B cell (primary cell): ENCODE results near the gene PPL. TPM values are rescaled to one million over a fixed set of nuclear protein-coding genes. Genes with fewer than 3 reads are reported as not detected.

ENCODE experiments used
- ATAC-seq: fragments of 200-7000 bp; cut with Tn5 transposase; one replicate; pipeline ENCODE4 v1.10.0; 2021; ENCODE audit warnings: low read depth, mild to moderate bottlenecking, moderate number of reproducible peaks, moderate library complexity
- CTCF ChIA-PET: fragments of 350-600 bp; sonication (Branson Sonifier 250); formaldehyde crosslinking; loops from one replicate; lab custom pipeline; 2021; ENCODE audit warnings: antibody characterized with exemption, inconsistent platforms; lab: Charles Lee
- POLR2A ChIA-PET: fragments of 350-600 bp; sonication (Branson Sonifier 250); formaldehyde crosslinking; loops from one replicate; lab custom pipeline; 2021; ENCODE audit warnings: antibody characterized with exemption; lab: Charles Lee
- DNase-seq: peaks from one replicate; pipeline ENCODE4 v3.0.0; 2013
- H2AFZ ChIP-seq: 2 replicates; pipeline ENCODE4 v1.6.1; 2012; ENCODE audit warnings: mild to moderate bottlenecking, low read depth, low read length; ENCODE audit not compliant: insufficient read depth, poor library complexity, severe bottlenecking
- H3K27ac ChIP-seq, 2 donors: 1 replicate in 1 of 2; 2 replicates in 1 of 2; pipeline ENCODE4 v1.5.1; 2012 to 2013; ENCODE audit warnings: low read length in 2 of 2, mild to moderate bottlenecking in 2 of 2, moderate library complexity in 1 of 2
- H3K27me3 ChIP-seq, 4 experiments: fragments of 200-600 bp in 1 of 4; sonication (generic) in 1 of 4; replicated peaks in 1 of 4; 1 replicate in 2 of 4; 2 replicates in 2 of 4; pipeline versions ENCODE4 v1.6.1 to v1.7.0; 2013 to 2016; ENCODE audit warnings: low read length in 3 of 4, mild to moderate bottlenecking in 2 of 4, mixed read lengths in 1 of 4, moderate library complexity in 1 of 4; ENCODE audit not compliant: insufficient read depth in 4 of 4, control insufficient read depth in 3 of 4; ENCODE audit errors: control extremely low read depth in 1 of 4
- H3K36me3 ChIP-seq, 2 experiments: replicated peaks in 1 of 2; 1 replicate in 1 of 2; 2 replicates in 1 of 2; pipeline versions ENCODE4 v1.6.1 to v1.7.1; 2013; ENCODE audit warnings: low read length in 1 of 2; ENCODE audit not compliant: insufficient read depth in 2 of 2, control insufficient read depth in 1 of 2; ENCODE audit errors: control extremely low read depth in 1 of 2, extremely low read depth in 1 of 2
- H3K4me1 ChIP-seq, 2 donors: fragments of 200-600 bp in 1 of 2; sonication (generic) in 1 of 2; 1 replicate in 1 of 2; 2 replicates in 1 of 2; pipeline versions ENCODE4 v1.5.1 to v1.6.1; 2013 to 2017; ENCODE audit warnings: low read length in 2 of 2; ENCODE audit not compliant: control insufficient read depth in 2 of 2, insufficient read depth in 2 of 2
- H3K4me2 ChIP-seq: replicated peaks from 2 replicates; pipeline ENCODE3; 2012; ENCODE audit warnings: mild to moderate bottlenecking, low read depth, low read length; ENCODE audit not compliant: poor library complexity, severe bottlenecking
- H3K4me3 ChIP-seq, 5 experiments: fragments of 200-600 bp in 1 of 5; sonication (generic) in 1 of 5; 1 replicate in 3 of 5; 2 replicates in 2 of 5; pipeline versions ENCODE4 v1.5.1 to v1.7.0; 2011 to 2016; ENCODE audit warnings: low read length in 4 of 5, mild to moderate bottlenecking in 4 of 5, low read depth in 2 of 5, control low read depth in 1 of 5, moderate library complexity in 1 of 5; ENCODE audit not compliant: insufficient read depth in 1 of 5; ENCODE audit errors: control extremely low read depth in 1 of 5, extremely low read depth in 1 of 5
- H3K79me2 ChIP-seq: fragments of 200-600 bp; sonication (generic); one replicate; pipeline ENCODE4 v1.6.0; 2016; ENCODE audit warnings: low read length; ENCODE audit not compliant: control insufficient read depth, insufficient read depth
- H3K9ac ChIP-seq: fragments of 200-600 bp; sonication (generic); 2 replicates; pipeline ENCODE4 v1.6.1; 2017; ENCODE audit warnings: mild to moderate bottlenecking, low read length, moderate library complexity
- H3K9me3 ChIP-seq, 3 donors: one replicate each; pipeline versions ENCODE4 v1.6.1 to v1.7.1; 2013; ENCODE audit warnings: low read length in 2 of 3; ENCODE audit not compliant: control insufficient read depth in 2 of 3, insufficient read depth in 1 of 3; ENCODE audit errors: control extremely low read depth in 1 of 3
- H4K20me1 ChIP-seq: 2 replicates; pipeline ENCODE4 v1.6.0; 2012; ENCODE audit warnings: mild to moderate bottlenecking, low read length; ENCODE audit not compliant: insufficient read depth, control insufficient read depth, poor library complexity, severe bottlenecking
- H3K27ac Mint-ChIP-seq: one replicate; pipeline ENCODE4 v1.8.0; 2021; ENCODE audit warnings: mixed read lengths
- H3K27me3 Mint-ChIP-seq: one replicate; pipeline ENCODE4 v1.8.0; 2021; ENCODE audit warnings: mixed read lengths
- H3K4me1 Mint-ChIP-seq: one replicate; pipeline ENCODE4 v1.8.0; 2021; ENCODE audit warnings: mixed read lengths
- H3K4me3 Mint-ChIP-seq: one replicate; pipeline ENCODE4 v1.8.0; 2021; ENCODE audit warnings: mixed read lengths
- H3K9me3 Mint-ChIP-seq: one replicate; pipeline ENCODE4 v1.8.0; 2022; ENCODE audit warnings: mixed read lengths; ENCODE audit not compliant: insufficient read depth
- EZH2 ChIP-seq: IDR thresholded peaks from 2 replicates; pipeline ENCODE4 v1.6.1; 2012; ENCODE audit warnings: borderline replicate concordance, low read depth, mild to moderate bottlenecking, moderate library complexity, low read length; ENCODE audit not compliant: insufficient read depth, poor library complexity, severe bottlenecking
- WGBS: methylation state at CpG from one replicate; pipeline ENCODE4 v1.1.5; 2013; ENCODE audit warnings: missing lambda C conversion rate; ENCODE audit not compliant: insufficient coverage; 5-methylcytosine and 5-hydroxymethylcytosine counted together
- intact Hi-C: fragments of 100-400 bp; cut with micrococcal nuclease; formaldehyde crosslinking; loops from one replicate; pipeline ENCODE4 v1.10.0; 2022
- polyA plus RNA-seq: library from polyadenylated mRNA; depleted of rRNA; stranded (reverse); fragments of >200 nt; gene quantifications from 2 replicates; pipeline ENCODE4 v1.2.3, GENCODE V29; 2012
- total RNA-seq, 2 donors: library from RNA; stranded (reverse); fragments of 120-200 nt in 1 of 2; gene quantifications; 1 replicate in 1 of 2; 2 replicates in 1 of 2; pipeline versions ENCODE4 v1.2.3 to v1.2.4, GENCODE V29; 2013 to 2022
- TF ChIP-seq, protein P1 (sequence below): fragments of 200-600 bp; IDR thresholded peaks from one replicate; pipeline ENCODE4 v1.8.0; 2022; ENCODE audit warnings: antibody characterized with exemption, mild to moderate bottlenecking

Gene PPL
- total and polyA plus RNA-seq, 2 donors (not counting 1 experiment from before 2014, with no cell fraction given): not detected

GRCh38 chr16:4904942-4905615, 31.9 kb downstream of the PPL start:
- Mint-ChIP-seq H3K27ac (no peak overlapping the region), H3K9me3 (no peaks in the 10 kb centered on the region), H3K4me1 (no peaks in the 10 kb centered on the region), H3K4me3 (no peak overlapping the region), H3K27me3 (peaks cover 17% of the 10 kb centered on the region)
- POLR2A ChIA-PET: no interaction called here
- Histone ChIP-seq H2AFZ (no peak overlapping the region), H3K9me3 (no peaks in the 10 kb centered on the region), H3K79me2 (no peaks in the 10 kb centered on the region), H3K27ac (no peak overlapping the region), H3K36me3 (no peaks in the 10 kb centered on the region), H3K4me2 (no peak overlapping the region), H4K20me1 (no peaks in the 10 kb centered on the region), H3K4me1 (no peaks in the 10 kb centered on the region), H3K9ac (no peak overlapping the region), H3K27me3 (peaks cover 0 to 3% (median 0%) of the 10 kb centered on the region in 4 experiments), H3K4me3 (no peak overlapping the region)
- 92% methylated on average over 9 of the region's 14 CpGs for WGBS
- intact Hi-C loops: no loop called here
- TF ChIP-seq, protein P1, sequence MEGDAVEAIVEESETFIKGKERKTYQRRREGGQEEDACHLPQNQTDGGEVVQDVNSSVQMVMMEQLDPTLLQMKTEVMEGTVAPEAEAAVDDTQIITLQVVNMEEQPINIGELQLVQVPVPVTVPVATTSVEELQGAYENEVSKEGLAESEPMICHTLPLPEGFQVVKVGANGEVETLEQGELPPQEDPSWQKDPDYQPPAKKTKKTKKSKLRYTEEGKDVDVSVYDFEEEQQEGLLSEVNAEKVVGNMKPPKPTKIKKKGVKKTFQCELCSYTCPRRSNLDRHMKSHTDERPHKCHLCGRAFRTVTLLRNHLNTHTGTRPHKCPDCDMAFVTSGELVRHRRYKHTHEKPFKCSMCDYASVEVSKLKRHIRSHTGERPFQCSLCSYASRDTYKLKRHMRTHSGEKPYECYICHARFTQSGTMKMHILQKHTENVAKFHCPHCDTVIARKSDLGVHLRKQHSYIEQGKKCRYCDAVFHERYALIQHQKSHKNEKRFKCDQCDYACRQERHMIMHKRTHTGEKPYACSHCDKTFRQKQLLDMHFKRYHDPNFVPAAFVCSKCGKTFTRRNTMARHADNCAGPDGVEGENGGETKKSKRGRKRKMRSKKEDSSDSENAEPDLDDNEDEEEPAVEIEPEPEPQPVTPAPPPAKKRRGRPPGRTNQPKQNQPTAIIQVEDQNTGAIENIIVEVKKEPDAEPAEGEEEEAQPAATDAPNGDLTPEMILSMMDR: no peak
- TF ChIP-seq EZH2: no peak
- ATAC-seq (no peak), DNase-seq (no peak)
- CTCF ChIA-PET: no interaction called here

DNA sequence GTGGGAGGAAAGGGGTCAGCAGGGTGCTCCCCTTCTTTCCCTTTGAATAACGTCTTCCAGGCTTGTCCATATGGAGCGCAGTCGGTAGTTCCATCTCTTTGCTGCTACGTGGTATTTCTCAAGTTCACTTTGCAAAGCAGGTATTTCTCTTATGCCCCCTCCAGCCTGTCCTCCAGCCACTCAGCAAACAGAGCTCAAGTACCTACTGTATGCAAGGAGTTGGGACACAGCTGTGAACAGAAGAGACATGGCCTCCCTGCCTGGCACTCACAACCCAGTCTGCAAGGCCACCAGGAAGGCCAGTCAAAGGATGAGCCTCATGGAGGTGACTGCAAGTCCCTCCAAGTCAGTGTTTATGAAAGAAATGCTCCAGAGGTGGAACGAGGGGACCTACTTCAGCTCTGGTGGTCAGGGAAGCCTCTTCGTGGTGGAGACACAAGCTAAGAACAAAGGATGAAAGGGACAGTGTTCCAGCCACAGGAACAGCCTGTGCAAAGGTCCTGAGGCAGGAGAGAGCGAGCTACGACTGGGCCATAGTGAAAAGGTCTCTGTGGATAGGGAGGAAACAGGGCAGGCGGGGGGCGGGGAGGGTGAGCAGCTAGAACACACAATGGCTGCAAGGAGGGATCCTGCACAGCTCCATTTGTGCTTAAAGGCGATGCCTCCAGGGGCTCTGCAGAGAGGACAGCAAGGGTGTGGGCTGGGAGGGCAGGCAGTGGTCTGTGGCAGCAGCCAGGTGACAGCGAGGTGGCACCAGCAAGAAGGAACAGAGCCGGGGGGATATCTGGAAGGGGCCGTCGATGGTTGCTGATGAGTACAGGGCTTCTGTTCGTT, 32.6 kb downstream of the PPL start:
- peaks cover 24% of the 10 kb centered on the region for H3K27me3 Mint-ChIP-seq
- POLR2A ChIA-PET: no interaction called here
- H3K4me2 ChIP-seq: no peak overlapping the region
- ATAC-seq: no peak
- WGBS: 85% methylated on average over 16 of the region's 16 CpGs
- no peaks in the 10 kb centered on the region for H3K4me1 Mint-ChIP-seq
- H3K36me3 ChIP-seq: no peaks in the 10 kb centered on the region
- no peak for TF ChIP-seq EZH2
- TF ChIP-seq, protein P1: no peak
- H3K27ac ChIP-seq: no peak overlapping the region
- no peaks in the 10 kb centered on the region for H3K4me1 ChIP-seq
- no peaks in the 10 kb centered on the region for H4K20me1 ChIP-seq
- no peaks in the 10 kb centered on the region for H3K79me2 ChIP-seq
- intact Hi-C loops: no loop called here
- peaks cover 0 to 3% (median 0%) of the 10 kb centered on the region in 4 experiments for H3K27me3 ChIP-seq
- no peak overlapping the region for H2AFZ ChIP-seq
- H3K4me3 Mint-ChIP-seq: no peak overlapping the region
- H3K9ac ChIP-seq: no peak overlapping the region
- H3K4me3 ChIP-seq: no peak overlapping the region
- H3K9me3 Mint-ChIP-seq: no peaks in the 10 kb centered on the region
- CTCF ChIA-PET: no interaction called here
- no peak for DNase-seq
- no peaks in the 10 kb centered on the region for H3K9me3 ChIP-seq
- H3K27ac Mint-ChIP-seq: no peak overlapping the region
